HUDEP-2 (cell line): ENCODE data around the gene DOC2A.
"Not testable (repeated sequence)": the region's sequence is repeated elsewhere in the genome, so short reads cannot be mapped to it uniquely, and the experiment has no call there.

ENCODE experiments used
- DNase-seq, 76 experiments: peaks; one replicate each; lab custom pipeline; 2025; ENCODE audit not compliant: unreplicated experiment in 76 of 76; lab: John Stamatoyannopoulos, UW

The DOC2A gene

GRCh38 chr16:30010844-30011713 is at the start of gene DOC2A:
Gene DOC2A, minus strand, starts transcription at chr16:30011027. Its CDS starts 805 bp downstream, at chr16:30010222.
- no peak for DNase-seq

- DNase-seq = no peak
Observed at GRCh38 chr16:30060346-30060745, 49.5 kb upstream of the DOC2A start.

- DNase-seq = peak in 44 of 76 experiments; percentile 6 to 56 (median 30)
Observed at GRCh38 chr16:30054959-30055553, 44.2 kb upstream of the DOC2A start.

- no peak for DNase-seq
Observed at GRCh38 chr16:30054451-30054850, 43.6 kb upstream of the DOC2A start.

- no peak for DNase-seq
Observed at GRCh38 chr16:30053376-30054015, 42.7 kb upstream of the DOC2A start.

GRCh38 chr16:30052671-30053372 is 42.0 kb upstream of the DOC2A start:
- peak in 74 of 76 experiments; percentile 50 to 95 (median 88) for DNase-seq

- no peak for DNase-seq
Observed at GRCh38 chr16:30051518-30051917, 40.7 kb upstream of the DOC2A start.

GRCh38 chr16:30049871-30050270 is 39.0 kb upstream of the DOC2A start:
- no peak for DNase-seq

GRCh38 chr16:30046588-30046987 is 35.8 kb upstream of the DOC2A start:
- DNase-seq = no peak

GRCh38 chr16:30046178-30046577 is 35.4 kb upstream of the DOC2A start:
- no peak for DNase-seq

- peak in 7 of 76 experiments; percentile 12 to 29 (median 21) for DNase-seq
Observed at GRCh38 chr16:30041841-30042240, 31.0 kb upstream of the DOC2A start.

- not testable (repeated sequence) for DNase-seq
Observed at GRCh38 chr16:30040690-30041089, 29.9 kb upstream of the DOC2A start.

GRCh38 chr16:30040221-30040620 is 29.4 kb upstream of the DOC2A start:
- DNase-seq = no peak

- peak in 2 of 76 experiments; percentile 17 to 22 for DNase-seq
Observed at GRCh38 chr16:30033270-30033669, 22.4 kb upstream of the DOC2A start.

- DNase-seq = peak in 53 of 76 experiments; percentile 8 to 67 (median 35)
Observed at GRCh38 chr16:30032083-30032819, 21.4 kb upstream of the DOC2A start.

GRCh38 chr16:30031477-30031918 is 20.7 kb upstream of the DOC2A start:
- no peak for DNase-seq

- DNase-seq = no peak
Observed at GRCh38 chr16:30030841-30031413, 20.1 kb upstream of the DOC2A start, which contains the start of gene TLCD3B. Gene TLCD3B, minus strand, starts transcription at chr16:30031271. Its CDS starts 744 bp downstream, at chr16:30030527.

GRCh38 chr16:30030011-30030685 is 19.3 kb upstream of the DOC2A start:
- DNase-seq = no peak
